GM19468 (cell line): ENCODE measurements around the gene CAMK1D.

Experiments
- ATAC-seq: cut with Tn5 transposase; IDR thresholded peaks from one replicate; pipeline ENCODE4 v1.9.1; 2021; ENCODE audit warnings: mild to moderate bottlenecking, moderate library complexity, moderate number of reproducible peaks; ENCODE audit not compliant: unreplicated experiment; ENCODE audit errors: extremely low read depth

The CAMK1D gene

DNA sequence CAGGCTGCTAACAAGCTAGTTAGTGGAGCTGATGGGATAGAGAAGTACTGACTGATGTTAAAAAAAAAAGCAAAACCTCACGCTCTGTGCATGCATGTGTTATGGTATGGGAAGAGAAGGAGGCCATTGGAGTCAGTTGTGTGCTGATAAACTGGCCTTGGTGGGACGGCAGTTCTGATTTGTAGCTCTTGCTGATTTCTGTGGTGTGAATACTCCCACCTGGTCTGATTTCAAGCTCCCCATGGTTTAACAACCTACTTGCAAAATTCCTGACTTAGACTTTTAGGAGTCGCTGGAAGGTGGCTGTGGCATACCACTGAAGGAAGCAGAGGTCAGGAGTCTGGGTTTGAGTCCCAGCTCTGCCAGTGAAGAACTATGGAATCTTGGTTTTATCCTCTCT is 15.2 kb downstream of the CAMK1D start:
- ATAC-seq = no peak

DNA sequence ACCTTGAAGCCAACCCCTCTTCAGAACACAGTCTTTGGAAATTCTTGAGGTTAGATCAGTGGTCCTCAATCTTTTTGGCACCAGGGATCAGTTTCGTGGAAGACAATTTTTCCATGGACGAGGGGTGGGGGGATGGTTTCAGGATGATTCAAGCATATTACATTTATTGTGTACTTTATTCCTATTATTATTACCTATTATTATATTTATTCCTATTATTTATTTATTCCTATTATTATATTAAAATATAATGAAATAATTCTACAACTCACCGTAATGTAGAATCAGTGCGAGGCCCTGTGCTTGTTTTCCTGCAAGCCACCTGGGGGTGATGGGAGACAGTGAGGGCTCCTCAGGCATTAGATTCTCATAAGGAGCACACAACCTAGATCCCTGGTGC is 17.9 kb downstream of the CAMK1D start:
- ATAC-seq = no peak

- ATAC-seq = no peak
These were observed 20.6 kb downstream of the CAMK1D start for GRCh38 chr10:12369982-12370381.

- ATAC-seq = no peak
These were observed 23.5 kb downstream of the CAMK1D start for GRCh38 chr10:12372846-12373245.

DNA sequence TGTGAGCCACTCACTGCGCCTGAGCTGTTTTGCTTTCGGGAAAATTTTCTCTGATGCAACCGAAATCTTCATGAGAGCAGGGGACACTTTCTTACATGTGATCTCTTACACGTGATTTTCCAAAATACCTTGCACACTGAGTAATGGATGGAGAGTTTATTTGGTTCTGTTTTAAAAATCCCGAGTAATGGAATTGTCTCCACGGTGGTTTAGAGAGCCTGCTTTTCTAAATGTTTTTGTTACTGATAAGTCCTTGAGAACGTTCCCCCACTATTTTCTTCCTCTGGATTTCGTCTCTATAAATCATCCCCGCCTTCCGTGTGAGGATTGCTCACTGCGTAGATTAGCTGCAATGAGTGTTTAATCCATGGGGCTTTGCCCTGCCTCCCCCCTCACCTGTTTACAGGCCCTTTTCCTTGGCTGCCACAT is 25.7 kb downstream of the CAMK1D start:
- no peak for ATAC-seq

GRCh38 chr10:12376211-12376610 is 26.9 kb downstream of the CAMK1D start:
- ATAC-seq = no peak

- ATAC-seq = no peak
These were observed 28.4 kb downstream of the CAMK1D start for GRCh38 chr10:12377658-12378290.

GRCh38 chr10:12380999-12381398 is 31.7 kb downstream of the CAMK1D start:
- ATAC-seq = no peak

DNA sequence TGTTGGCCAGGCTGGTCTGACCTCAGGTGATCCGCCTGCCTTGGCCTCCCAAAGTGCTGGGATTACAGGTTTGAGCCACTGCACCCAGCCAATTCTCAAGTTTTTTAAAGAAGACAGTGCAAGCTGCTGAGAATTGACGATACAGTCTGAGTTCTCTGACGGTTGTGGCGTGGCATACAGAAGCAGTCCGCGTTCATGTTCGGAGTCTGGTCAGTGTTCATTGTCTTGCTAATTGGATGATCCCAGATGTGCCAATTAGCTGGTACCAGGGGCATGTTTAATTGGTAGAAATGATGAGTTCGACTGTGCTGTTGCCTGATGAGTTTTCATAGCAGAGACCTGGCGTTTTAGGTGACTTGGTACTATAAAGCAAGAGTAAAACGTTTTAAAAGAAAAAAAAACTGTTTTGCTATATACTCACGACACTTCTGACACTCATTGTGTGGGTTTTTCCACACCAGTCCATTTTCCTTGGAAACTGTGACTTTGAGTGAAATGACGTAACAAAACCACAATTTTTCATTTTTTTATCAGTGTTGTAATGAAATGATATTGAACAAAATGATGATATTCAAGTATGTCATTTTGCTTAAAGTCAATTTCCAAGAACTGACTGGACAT is 32.3 kb downstream of the CAMK1D start:
- no peak for ATAC-seq

GRCh38 chr10:12382157-12382548 is 32.8 kb downstream of the CAMK1D start:
- ATAC-seq = no peak

- ATAC-seq = no peak
These were observed 33.7 kb downstream of the CAMK1D start for GRCh38 chr10:12382956-12383531.

DNA sequence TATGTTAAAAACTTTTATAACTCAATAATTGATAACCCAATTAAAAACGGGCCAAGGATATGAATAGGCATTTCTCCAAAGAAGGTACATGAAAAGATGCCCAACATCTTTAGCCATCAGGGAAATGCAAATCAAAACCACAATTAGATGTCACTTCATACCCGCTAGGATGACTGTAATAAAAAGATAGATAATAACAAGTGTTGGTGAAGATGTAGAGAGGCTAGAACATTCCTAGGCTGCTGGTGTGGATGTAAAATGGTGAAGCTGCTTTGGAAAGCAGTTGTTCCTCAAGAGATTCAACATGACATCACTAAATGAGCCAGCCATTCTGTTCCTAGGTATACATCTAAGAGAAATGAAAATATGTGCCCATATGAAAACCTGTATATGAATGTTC is 35.6 kb downstream of the CAMK1D start:
- no peak for ATAC-seq

DNA sequence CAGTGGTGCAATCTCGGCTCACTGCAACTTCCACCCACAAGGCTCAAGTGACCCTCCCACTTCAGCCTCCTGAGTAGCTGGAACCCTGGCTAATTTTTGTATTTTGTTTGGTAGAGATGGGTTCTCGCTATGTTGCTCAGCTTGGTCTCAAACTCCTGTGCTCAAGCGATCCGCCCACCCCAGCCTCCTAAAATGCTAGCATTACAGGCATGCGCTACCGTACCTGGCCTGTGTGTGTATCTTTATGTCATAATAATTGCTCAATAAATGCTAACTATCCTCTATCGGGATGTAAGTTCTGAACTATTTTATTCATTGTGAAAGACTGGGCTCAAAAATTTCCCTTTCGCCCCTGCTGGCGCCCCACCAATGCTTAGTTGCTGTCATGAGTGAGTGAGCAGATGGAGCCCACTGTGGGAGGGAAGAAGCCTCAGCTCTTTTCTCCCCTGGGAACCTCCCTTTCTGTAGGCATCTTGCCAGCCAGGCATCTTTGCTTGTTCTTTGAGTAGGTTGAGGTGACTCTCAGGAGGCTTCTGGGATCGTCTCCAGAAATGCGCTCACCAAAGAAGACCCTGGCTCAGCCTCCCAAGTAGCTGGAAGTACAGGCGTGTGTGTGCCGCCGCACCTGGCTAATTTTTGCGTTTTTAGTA is 38.3 kb downstream of the CAMK1D start:
- ATAC-seq = no peak

GRCh38 chr10:12388671-12389070 is 39.3 kb downstream of the CAMK1D start:
- no peak for ATAC-seq

GRCh38 chr10:12389154-12389734 is 39.9 kb downstream of the CAMK1D start:
- no peak for ATAC-seq

- ATAC-seq = no peak
These were observed 41.4 kb downstream of the CAMK1D start for GRCh38 chr10:12390733-12391132.

- no peak for ATAC-seq
These were observed 41.9 kb downstream of the CAMK1D start for GRCh38 chr10:12391206-12391605.

- no peak for ATAC-seq
These were observed 44.5 kb downstream of the CAMK1D start for GRCh38 chr10:12393831-12394230.

- ATAC-seq = no peak
These were observed 45.1 kb downstream of the CAMK1D start for GRCh38 chr10:12394241-12395033.

GRCh38 chr10:12396093-12396492 is 46.7 kb downstream of the CAMK1D start:
- no peak for ATAC-seq
